ENCODE measurements around the gene TADA2B. TPM values are rescaled to one million over a fixed set of nuclear protein-coding genes. Genes with fewer than 3 reads are reported as not detected.

The TADA2B gene
- total RNA-seq, 1 experiment from 2014 or later: 14.3 TPM

GRCh38 chr4:7051144-7051495, 7.9 kb downstream of the TADA2B start:
- peaks cover 7% of the 10 kb centered on the region for H3K36me3 Mint-ChIP-seq
- no peak for TF ChIP-seq CREM (CRISPR knock-in tag; IDR thresholded peaks at IDR 0.05)
- TF ChIP-seq E2F5 (CRISPR knock-in tag; IDR thresholded peaks at IDR 0.05): no peak
- TF ChIP-seq, protein P1, sequence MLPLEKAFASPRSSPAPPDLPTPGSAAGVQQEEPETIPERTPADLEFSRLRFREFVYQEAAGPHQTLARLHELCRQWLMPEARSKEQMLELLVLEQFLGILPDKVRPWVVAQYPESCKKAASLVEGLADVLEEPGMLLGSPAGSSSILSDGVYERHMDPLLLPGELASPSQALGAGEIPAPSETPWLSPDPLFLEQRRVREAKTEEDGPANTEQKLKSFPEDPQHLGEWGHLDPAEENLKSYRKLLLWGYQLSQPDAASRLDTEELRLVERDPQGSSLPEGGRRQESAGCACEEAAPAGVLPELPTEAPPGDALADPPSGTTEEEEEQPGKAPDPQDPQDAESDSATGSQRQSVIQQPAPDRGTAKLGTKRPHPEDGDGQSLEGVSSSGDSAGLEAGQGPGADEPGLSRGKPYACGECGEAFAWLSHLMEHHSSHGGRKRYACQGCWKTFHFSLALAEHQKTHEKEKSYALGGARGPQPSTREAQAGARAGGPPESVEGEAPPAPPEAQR (CRISPR knock-in tag; IDR thresholded peaks at IDR 0.05): no peak
- TF ChIP-seq GRHL2 (CRISPR knock-in tag; IDR thresholded peaks at IDR 0.05; ENCODE audit: insufficient replicate concordance, severe bottlenecking): no peak
- no peak for TF ChIP-seq EMX1 (CRISPR knock-in tag; IDR thresholded peaks at IDR 0.05)
- no peak for TF ChIP-seq NR1H2 (CRISPR knock-in tag; IDR thresholded peaks at IDR 0.05)
- no peak for TF ChIP-seq RORB (CRISPR knock-in tag; IDR thresholded peaks at IDR 0.05)
- TF ChIP-seq FOXK1 (CRISPR knock-in tag; IDR thresholded peaks at IDR 0.05): no peak
- TF ChIP-seq, protein P2, sequence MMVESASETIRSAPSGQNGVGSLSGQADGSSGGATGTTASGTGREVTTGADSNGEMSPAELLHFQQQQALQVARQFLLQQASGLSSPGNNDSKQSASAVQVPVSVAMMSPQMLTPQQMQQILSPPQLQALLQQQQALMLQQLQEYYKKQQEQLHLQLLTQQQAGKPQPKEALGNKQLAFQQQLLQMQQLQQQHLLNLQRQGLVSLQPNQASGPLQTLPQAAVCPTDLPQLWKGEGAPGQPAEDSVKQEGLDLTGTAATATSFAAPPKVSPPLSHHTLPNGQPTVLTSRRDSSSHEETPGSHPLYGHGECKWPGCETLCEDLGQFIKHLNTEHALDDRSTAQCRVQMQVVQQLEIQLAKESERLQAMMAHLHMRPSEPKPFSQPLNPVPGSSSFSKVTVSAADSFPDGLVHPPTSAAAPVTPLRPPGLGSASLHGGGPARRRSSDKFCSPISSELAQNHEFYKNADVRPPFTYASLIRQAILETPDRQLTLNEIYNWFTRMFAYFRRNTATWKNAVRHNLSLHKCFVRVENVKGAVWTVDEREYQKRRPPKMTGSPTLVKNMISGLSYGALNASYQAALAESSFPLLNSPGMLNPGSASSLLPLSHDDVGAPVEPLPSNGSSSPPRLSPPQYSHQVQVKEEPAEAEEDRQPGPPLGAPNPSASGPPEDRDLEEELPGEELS (CRISPR knock-in tag; IDR thresholded peaks at IDR 0.05): no peak
- TF ChIP-seq FOXP1 (CRISPR knock-in tag; IDR thresholded peaks at IDR 0.05; ENCODE audit: borderline replicate concordance): no peak
- TF ChIP-seq, protein P3, sequence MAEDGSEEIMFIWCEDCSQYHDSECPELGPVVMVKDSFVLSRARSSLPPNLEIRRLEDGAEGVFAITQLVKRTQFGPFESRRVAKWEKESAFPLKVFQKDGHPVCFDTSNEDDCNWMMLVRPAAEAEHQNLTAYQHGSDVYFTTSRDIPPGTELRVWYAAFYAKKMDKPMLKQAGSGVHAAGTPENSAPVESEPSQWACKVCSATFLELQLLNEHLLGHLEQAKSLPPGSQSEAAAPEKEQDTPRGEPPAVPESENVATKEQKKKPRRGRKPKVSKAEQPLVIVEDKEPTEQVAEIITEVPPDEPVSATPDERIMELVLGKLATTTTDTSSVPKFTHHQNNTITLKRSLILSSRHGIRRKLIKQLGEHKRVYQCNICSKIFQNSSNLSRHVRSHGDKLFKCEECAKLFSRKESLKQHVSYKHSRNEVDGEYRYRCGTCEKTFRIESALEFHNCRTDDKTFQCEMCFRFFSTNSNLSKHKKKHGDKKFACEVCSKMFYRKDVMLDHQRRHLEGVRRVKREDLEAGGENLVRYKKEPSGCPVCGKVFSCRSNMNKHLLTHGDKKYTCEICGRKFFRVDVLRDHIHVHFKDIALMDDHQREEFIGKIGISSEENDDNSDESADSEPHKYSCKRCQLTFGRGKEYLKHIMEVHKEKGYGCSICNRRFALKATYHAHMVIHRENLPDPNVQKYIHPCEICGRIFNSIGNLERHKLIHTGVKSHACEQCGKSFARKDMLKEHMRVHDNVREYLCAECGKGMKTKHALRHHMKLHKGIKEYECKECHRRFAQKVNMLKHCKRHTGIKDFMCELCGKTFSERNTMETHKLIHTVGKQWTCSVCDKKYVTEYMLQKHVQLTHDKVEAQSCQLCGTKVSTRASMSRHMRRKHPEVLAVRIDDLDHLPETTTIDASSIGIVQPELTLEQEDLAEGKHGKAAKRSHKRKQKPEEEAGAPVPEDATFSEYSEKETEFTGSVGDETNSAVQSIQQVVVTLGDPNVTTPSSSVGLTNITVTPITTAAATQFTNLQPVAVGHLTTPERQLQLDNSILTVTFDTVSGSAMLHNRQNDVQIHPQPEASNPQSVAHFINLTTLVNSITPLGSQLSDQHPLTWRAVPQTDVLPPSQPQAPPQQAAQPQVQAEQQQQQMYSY (CRISPR knock-in tag; IDR thresholded peaks at IDR 0.05): no peak
- TF ChIP-seq, protein P4, sequence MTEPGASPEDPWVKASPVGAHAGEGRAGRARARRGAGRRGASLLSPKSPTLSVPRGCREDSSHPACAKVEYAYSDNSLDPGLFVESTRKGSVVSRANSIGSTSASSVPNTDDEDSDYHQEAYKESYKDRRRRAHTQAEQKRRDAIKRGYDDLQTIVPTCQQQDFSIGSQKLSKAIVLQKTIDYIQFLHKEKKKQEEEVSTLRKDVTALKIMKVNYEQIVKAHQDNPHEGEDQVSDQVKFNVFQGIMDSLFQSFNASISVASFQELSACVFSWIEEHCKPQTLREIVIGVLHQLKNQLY (CRISPR knock-in tag; IDR thresholded peaks at IDR 0.05): no peak
- no peak for TF ChIP-seq GTF2I (CRISPR knock-in tag; conservative IDR thresholded peaks at IDR 0.05)
- no peak for TF ChIP-seq KAT7 (CRISPR knock-in tag; IDR thresholded peaks at IDR 0.05; ENCODE audit: borderline replicate concordance)
- no peak for TF ChIP-seq MYBL2 (CRISPR knock-in tag; IDR thresholded peaks at IDR 0.05)
- H3K4me3 Mint-ChIP-seq: no peak overlapping the region
- ATAC-seq (no peak), DNase-seq (ENCODE audit: low spot score) (no peak)
- no peaks in the 10 kb centered on the region for H3K27me3 Mint-ChIP-seq (ENCODE audit: low read depth)
- peaks cover 19% of the 10 kb centered on the region for H3K4me1 Mint-ChIP-seq
- no peaks in the 10 kb centered on the region for H3K9me3 Mint-ChIP-seq
- CTCF ChIA-PET: interaction anchor here (1.4 to 1.9 kb wide), 2 partner anchors 8 to 16 kb away, joined by 3 to 6 read pairs; partner anchors contain the start of genes GRPEL1 and TADA2B
- POLR2A ChIA-PET: no interaction called here
- no peak overlapping the region for H3K27ac Mint-ChIP-seq

- CTCF ChIA-PET: interaction anchor here (1.9 kb wide), 1 partner anchor 9 kb away, joined by 6 read pairs; the partner anchor contains the start of gene TADA2B
- H3K27ac Mint-ChIP-seq: no peak overlapping the region
- no peaks in the 10 kb centered on the region for H3K9me3 Mint-ChIP-seq
- ATAC-seq: no peak
- DNase-seq (ENCODE audit: low spot score): no peak
- H3K27me3 Mint-ChIP-seq (ENCODE audit: low read depth): no peaks in the 10 kb centered on the region
- no peak overlapping the region for H3K4me3 Mint-ChIP-seq
- peaks cover 15% of the 10 kb centered on the region for H3K4me1 Mint-ChIP-seq
- peaks cover 9% of the 10 kb centered on the region for H3K36me3 Mint-ChIP-seq
- POLR2A ChIA-PET: no interaction called here
- TF ChIP-seq CDX4 (CRISPR knock-in tag; IDR thresholded peaks at IDR 0.05; ENCODE audit: borderline replicate concordance) (no peak), GTF2I (CRISPR knock-in tag; conservative IDR thresholded peaks at IDR 0.05) (no peak), SMAD4 (CRISPR knock-in tag; IDR thresholded peaks at IDR 0.05) (no peak), ZMAT4 (CRISPR knock-in tag; IDR thresholded peaks at IDR 0.05) (no peak), ZNF263 (CRISPR knock-in tag; IDR thresholded peaks at IDR 0.05; ENCODE audit: low read depth) (no peak)
- TF ChIP-seq, protein P5, sequence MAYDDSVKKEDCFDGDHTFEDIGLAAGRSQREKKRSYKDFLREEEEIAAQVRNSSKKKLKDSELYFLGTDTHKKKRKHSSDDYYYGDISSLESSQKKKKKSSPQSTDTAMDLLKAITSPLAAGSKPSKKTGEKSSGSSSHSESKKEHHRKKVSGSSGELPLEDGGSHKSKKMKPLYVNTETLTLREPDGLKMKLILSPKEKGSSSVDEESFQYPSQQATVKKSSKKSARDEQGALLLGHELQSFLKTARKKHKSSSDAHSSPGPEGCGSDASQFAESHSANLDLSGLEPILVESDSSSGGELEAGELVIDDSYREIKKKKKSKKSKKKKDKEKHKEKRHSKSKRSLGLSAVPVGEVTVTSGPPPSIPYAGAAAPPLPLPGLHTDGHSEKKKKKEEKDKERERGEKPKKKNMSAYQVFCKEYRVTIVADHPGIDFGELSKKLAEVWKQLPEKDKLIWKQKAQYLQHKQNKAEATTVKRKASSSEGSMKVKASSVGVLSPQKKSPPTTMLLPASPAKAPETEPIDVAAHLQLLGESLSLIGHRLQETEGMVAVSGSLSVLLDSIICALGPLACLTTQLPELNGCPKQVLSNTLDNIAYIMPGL (CRISPR knock-in tag; IDR thresholded peaks at IDR 0.05): no peak
Measured at GRCh38 chr4:7051905-7052304, 8.7 kb downstream of the TADA2B start.

Measured in WTC11 (cell line).